GM12878 (cell line): Measurements from ENCODE around the gene PPP2R2B. TPM values are rescaled to one million over a fixed set of nuclear protein-coding genes. Genes with fewer than 3 reads are reported as not detected.

Experiments used
- ATAC-seq: fragments of 200-7000 bp; cut with Tn5 transposase; 3 replicates; pipeline ENCODE4 v1.9.1; 2020; ENCODE audit warnings: mild to moderate bottlenecking, moderate library complexity
- BruUV-seq: library from RNA; stranded (reverse); fragments of 400-500 nt; replicated peaks from 2 replicates; lab custom pipeline; 2021; lab: Mats Ljungman, UMichigan
- CTCF ChIA-PET: fragments of 300-600 bp; sonication (Branson Sonifier 250); formaldehyde crosslinking; extraction: SDS; loops from one replicate; lab custom pipeline; 2021; ENCODE audit warnings: inconsistent platforms; lab: Yijun Ruan, JAX
- POLR2A ChIA-PET: fragments of 350-600 bp; formaldehyde crosslinking; extraction: SDS; loops from one replicate; lab custom pipeline; 2021; ENCODE audit warnings: inconsistent platforms; lab: Charles Lee
- RAD21 ChIA-PET: fragments of 300-600 bp; sonication (Branson Sonifier 250); formaldehyde crosslinking; loops from one replicate; lab custom pipeline; 2023; ENCODE audit warnings: antibody characterized with exemption; ENCODE audit not compliant: unreplicated experiment; lab: Charles Lee
- SMC1A ChIA-PET: fragments of 300-600 bp; sonication (Branson Sonifier 250); formaldehyde crosslinking; loops from one replicate; lab custom pipeline; 2023; ENCODE audit not compliant: unreplicated experiment, uncharacterized antibody; lab: Charles Lee
- DNase-seq: peaks from one replicate; pipeline ENCODE4 v3.0.0-alpha.2; 2011; ENCODE audit warnings: low read depth, low spot score
- FAIRE-seq: peaks from 3 replicates; lab custom pipeline; 2011; peaks lifted over from hg19 to GRCh38; lab: Jason Lieb, UNC
- H2AFZ ChIP-seq: 2 replicates; pipeline ENCODE4 v1.6.0; 2011; ENCODE audit warnings: low read depth, low read length, control low read depth; ENCODE audit not compliant: control insufficient read depth
- H3K27ac ChIP-seq: 2 replicates; pipeline ENCODE4 v1.5.1; 2011; ENCODE audit warnings: control low read depth; ENCODE audit not compliant: control insufficient read depth, insufficient read depth
- H3K27me3 ChIP-seq, 2 experiments: replicated peaks in 1 of 2; 2 replicates each; pipeline versions ENCODE4 v1.6.0 to v1.6.1; 2011; ENCODE audit warnings: low read length in 1 of 2; ENCODE audit not compliant: control insufficient read depth in 2 of 2, insufficient read depth in 2 of 2
- H3K36me3 ChIP-seq, 2 experiments: 2 replicates each; pipeline ENCODE4 v1.5.1; 2011; ENCODE audit warnings: low read length in 1 of 2; ENCODE audit not compliant: control insufficient read depth in 2 of 2, insufficient read depth in 2 of 2
- H3K4me1 ChIP-seq: 2 replicates; pipeline ENCODE4 v1.6.1; 2011; ENCODE audit warnings: mild to moderate bottlenecking, low read length, moderate library complexity, mixed read lengths; ENCODE audit not compliant: control insufficient read depth, insufficient read depth
- H3K4me2 ChIP-seq: 2 replicates; pipeline ENCODE4 v1.6.0; 2011; ENCODE audit warnings: control low read depth; ENCODE audit not compliant: control insufficient read depth, insufficient read depth
- H3K4me3 ChIP-seq: fragments of 200-600 bp; sonication (generic); 2 replicates; pipeline ENCODE4 v1.5.1; 2016
- H3K79me2 ChIP-seq: 2 replicates; pipeline ENCODE4 v1.6.0; 2011; ENCODE audit warnings: low read length; ENCODE audit not compliant: control insufficient read depth, insufficient read depth
- H3K9ac ChIP-seq: 2 replicates; pipeline ENCODE4 v1.8.0; 2011; ENCODE audit warnings: low read length, control low read depth, mixed read lengths; ENCODE audit not compliant: control insufficient read depth, insufficient read depth
- H3K9me3 ChIP-seq: replicated peaks from 3 replicates; pipeline ENCODE4 v1.5.1; 2011; ENCODE audit warnings: mild to moderate bottlenecking, low read length; ENCODE audit not compliant: control insufficient read depth, insufficient read depth
- H4K20me1 ChIP-seq: 2 replicates; pipeline ENCODE4 v1.6.0; 2011; ENCODE audit not compliant: control insufficient read depth, insufficient read depth
- BHLHE40 ChIP-seq, 2 experiments: fragments of 450-650 bp in 1 of 2; IDR thresholded peaks; 2 replicates each; pipeline ENCODE4 v1.6.1; 2011 to 2017; ENCODE audit warnings: low read depth in 2 of 2, borderline replicate concordance in 1 of 2, improper control_type of control experiment in 1 of 2, low read length in 1 of 2, mild to moderate bottlenecking in 1 of 2
- CEBPB ChIP-seq, 2 experiments: fragments of 150-350 bp in 1 of 2; IDR thresholded peaks; 2 replicates each; pipeline ENCODE4 v1.6.1; 2012 to 2014; ENCODE audit warnings: low read depth in 2 of 2, low read length in 2 of 2, borderline replicate concordance in 1 of 2, inconsistent platforms in 1 of 2
- CHD4 ChIP-seq: fragments of 200-600 bp; sonication (generic); IDR thresholded peaks from 2 replicates; pipeline ENCODE4 v1.6.1; 2016; ENCODE audit warnings: mild to moderate bottlenecking
- JUND ChIP-seq: IDR thresholded peaks from 2 replicates; pipeline ENCODE4 v1.6.1; 2012; ENCODE audit warnings: low read depth, mild to moderate bottlenecking, low read length, improper control_type of control experiment, moderate library complexity
- NFYB ChIP-seq: IDR thresholded peaks from 2 replicates; pipeline ENCODE4 v1.6.1; 2011; ENCODE audit warnings: low read depth, mild to moderate bottlenecking, low read length, improper control_type of control experiment, moderate library complexity; ENCODE audit not compliant: insufficient read depth
- WGBS: methylation state at CpG from one replicate; pipeline ENCODE4 v1.1.6; 2016; ENCODE audit warnings: low lambda C conversion rate; ENCODE audit not compliant: insufficient replicate concordance, insufficient coverage; ENCODE audit errors: missing lambda C conversion rate; 5-methylcytosine and 5-hydroxymethylcytosine counted together
- in situ Hi-C: fragments of 300-500 bp; cut with MboI; formaldehyde crosslinking; loops from 9 replicates; pipeline ENCODE4 v1.14.3; 2018; ENCODE audit warnings: mixed read lengths
- intact Hi-C: fragments of 100-400 bp; cut with micrococcal nuclease; formaldehyde crosslinking; loops from one replicate; pipeline ENCODE4 v1.14.2; 2022; ENCODE audit not compliant: unreplicated experiment
- polyA plus RNA-seq, 11 experiments: library from polyadenylated mRNA; depleted of rRNA in 4 of 11; unstranded in 6 of 11; stranded (reverse) in 5 of 11; fragments of >200 nt; fragmentation: Nextera tagmentation in 4 of 11; fragmentation: Illumina TruSeq in 1 of 11; extraction: Ambion mirVana in 4 of 11; extraction: Trizol in 1 of 11; gene quantifications; 1 replicate in 1 of 11; 2 replicates in 10 of 11; pipeline versions ENCODE4 v1.2.1 to v1.2.3, GENCODE V29; 2011 to 2016; ENCODE audit warnings: inconsistent platforms in 2 of 11, missing spikeins in 2 of 11, low read depth in 1 of 11
- total RNA-seq, 4 experiments: library from RNA; depleted of rRNA in 3 of 4; stranded (reverse); fragments of >200 nt in 3 of 4; fragmentation: Illumina TruSeq in 1 of 4; extraction: Trizol in 1 of 4; gene quantifications; 2 replicates each; pipeline versions ENCODE4 v1.2.1 to v1.2.3, GENCODE V29; 2013 to 2021
- TF ChIP-seq, protein P1 (sequence below): IDR thresholded peaks from 2 replicates; pipeline ENCODE4 v1.6.1; 2011; ENCODE audit warnings: mild to moderate bottlenecking, low read depth, low read length, moderate library complexity; ENCODE audit not compliant: insufficient replicate concordance

Gene PPP2R2B
- total and polyA plus RNA-seq, 10 of the 15 experiments (the other 5 are each of a cell fraction or from before 2014, with no cell fraction given) = not detected

DNA sequence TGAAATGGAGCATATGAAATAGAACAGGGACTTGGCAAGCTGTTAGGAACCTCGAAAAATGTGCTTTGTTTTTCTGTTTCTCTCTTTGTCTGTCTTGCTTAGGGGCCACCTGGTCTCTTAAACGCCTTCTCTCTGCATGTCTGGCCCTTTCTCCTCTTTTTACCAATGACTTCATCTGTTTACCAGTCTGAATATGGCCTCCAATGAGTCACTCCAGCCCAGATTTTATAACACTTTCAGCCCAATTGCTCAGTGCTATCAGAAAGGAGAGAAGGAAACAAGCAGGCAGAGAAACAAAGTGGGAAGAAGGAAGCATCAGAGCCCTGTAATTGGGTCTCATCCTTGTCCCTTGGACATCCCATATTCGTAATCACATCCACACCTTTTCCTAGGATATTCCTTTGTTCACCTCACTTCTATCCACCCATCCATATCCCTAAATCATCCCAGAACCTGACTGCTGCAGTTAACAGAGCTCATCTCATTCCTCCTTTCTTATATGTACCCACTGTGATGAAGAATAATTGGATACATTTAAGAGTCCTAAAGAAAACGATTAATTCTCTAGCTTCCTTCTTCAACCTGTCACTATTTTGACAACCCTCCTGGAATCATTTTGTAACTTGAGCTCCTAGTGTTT, 210.8 kb downstream of the PPP2R2B start:
- ChIA-PET CTCF (interaction anchor here (0.7 to 0.9 kb wide), 2 partner anchors 9 to 744 kb away, joined by 3 read pairs; no protein-coding TSS in a partner anchor), POLR2A (no interaction called here), RAD21 (no interaction called here), SMC1A (no interaction called here)
- ATAC-seq (no peak), DNase-seq (no peak), FAIRE-seq (no peak)
- no peaks in the 10 kb centered on the region for H3K36me3 ChIP-seq
- H3K9me3 ChIP-seq = no peaks in the 10 kb centered on the region
- BruUV-seq = no TSS peak
- no peak overlapping the region for H3K9ac ChIP-seq
- no peak overlapping the region for H2AFZ ChIP-seq
- TF ChIP-seq NFYB (no peak), JUND (no peak), BHLHE40 (IDR thresholded peaks at IDR 0.05; ENCODE audit: borderline replicate concordance in 1 of 2, low read depth in 2 of 2, low read length in 1 of 2) (no peak), CHD4 (no peak), CEBPB (IDR thresholded peaks at IDR 0.05; ENCODE audit: borderline replicate concordance in 1 of 2, low read depth in 2 of 2, low read length in 2 of 2) (no peak)
- TF ChIP-seq, protein P1, sequence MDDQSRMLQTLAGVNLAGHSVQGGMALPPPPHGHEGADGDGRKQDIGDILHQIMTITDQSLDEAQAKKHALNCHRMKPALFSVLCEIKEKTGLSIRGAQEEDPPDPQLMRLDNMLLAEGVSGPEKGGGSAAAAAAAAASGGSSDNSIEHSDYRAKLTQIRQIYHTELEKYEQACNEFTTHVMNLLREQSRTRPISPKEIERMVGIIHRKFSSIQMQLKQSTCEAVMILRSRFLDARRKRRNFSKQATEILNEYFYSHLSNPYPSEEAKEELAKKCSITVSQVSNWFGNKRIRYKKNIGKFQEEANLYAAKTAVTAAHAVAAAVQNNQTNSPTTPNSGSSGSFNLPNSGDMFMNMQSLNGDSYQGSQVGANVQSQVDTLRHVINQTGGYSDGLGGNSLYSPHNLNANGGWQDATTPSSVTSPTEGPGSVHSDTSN = no peak
- no peaks in the 10 kb centered on the region for H3K79me2 ChIP-seq
- no peak overlapping the region for H3K4me2 ChIP-seq
- no peaks in the 10 kb centered on the region; a peak in 1 of 4 replicates for H3K27me3 ChIP-seq
- 3% methylated on average over 4 of the region's 4 CpGs for WGBS
- H4K20me1 ChIP-seq = no peaks in the 10 kb centered on the region
- intact Hi-C loops (loop anchor here (10.0 kb wide), 1 partner anchor 517 kb away; no protein-coding TSS in a partner anchor), in situ Hi-C loops (no loop called here)
- H3K4me1 ChIP-seq = no peaks in the 10 kb centered on the region
- no peak overlapping the region for H3K27ac ChIP-seq
- H3K4me3 ChIP-seq = no peak overlapping the region
